T-helper 1 cell treated with Interleukin-12 subunit alpha and Interleukin-12 subunit beta and Interleukin-4 antibody, amounts not matched to agents 30 μg/mL and 1 μg/mL, for 36 hours (primary cell): ENCODE data around the gene ZFHX3.

Source experiments
- H3K27ac Mint-ChIP-seq: one replicate; pipeline ENCODE4 v1.8.0; 2021; ENCODE audit warnings: mild to moderate bottlenecking, mixed read lengths
- H3K27me3 Mint-ChIP-seq: one replicate; pipeline ENCODE4 v1.8.0; 2021; ENCODE audit warnings: low read depth, mixed read lengths
- H3K36me3 Mint-ChIP-seq: one replicate; pipeline ENCODE4 v1.8.0; 2021; ENCODE audit warnings: low read depth, mixed read lengths
- H3K4me1 Mint-ChIP-seq: one replicate; pipeline ENCODE4 v1.8.0; 2021; ENCODE audit warnings: low read depth, mixed read lengths
- H3K4me3 Mint-ChIP-seq: one replicate; pipeline ENCODE4 v1.8.0; 2021; ENCODE audit warnings: mild to moderate bottlenecking, moderate library complexity, mixed read lengths
- H3K9me3 Mint-ChIP-seq: one replicate; pipeline ENCODE4 v1.8.0; 2021; ENCODE audit warnings: mixed read lengths

The ZFHX3 gene

GRCh38 chr16:72829846-72830775 lies 217.8 kb downstream of the ZFHX3 start:
- peaks cover 5% of the 10 kb centered on the region for H3K27me3 Mint-ChIP-seq
- H3K36me3 Mint-ChIP-seq = no peaks in the 10 kb centered on the region
- H3K4me3 Mint-ChIP-seq = no peak overlapping the region
- H3K4me1 Mint-ChIP-seq = peaks cover 2% of the 10 kb centered on the region
- no peaks in the 10 kb centered on the region for H3K9me3 Mint-ChIP-seq
- H3K27ac Mint-ChIP-seq = no peak overlapping the region

- Mint-ChIP-seq H3K27me3 (peaks cover 5% of the 10 kb centered on the region), H3K27ac (no peak overlapping the region), H3K9me3 (no peaks in the 10 kb centered on the region), H3K4me1 (peaks cover 2% of the 10 kb centered on the region), H3K36me3 (no peaks in the 10 kb centered on the region), H3K4me3 (no peak overlapping the region)
Observed at GRCh38 chr16:72827866-72828265, 220.1 kb downstream of the ZFHX3 start.

DNA sequence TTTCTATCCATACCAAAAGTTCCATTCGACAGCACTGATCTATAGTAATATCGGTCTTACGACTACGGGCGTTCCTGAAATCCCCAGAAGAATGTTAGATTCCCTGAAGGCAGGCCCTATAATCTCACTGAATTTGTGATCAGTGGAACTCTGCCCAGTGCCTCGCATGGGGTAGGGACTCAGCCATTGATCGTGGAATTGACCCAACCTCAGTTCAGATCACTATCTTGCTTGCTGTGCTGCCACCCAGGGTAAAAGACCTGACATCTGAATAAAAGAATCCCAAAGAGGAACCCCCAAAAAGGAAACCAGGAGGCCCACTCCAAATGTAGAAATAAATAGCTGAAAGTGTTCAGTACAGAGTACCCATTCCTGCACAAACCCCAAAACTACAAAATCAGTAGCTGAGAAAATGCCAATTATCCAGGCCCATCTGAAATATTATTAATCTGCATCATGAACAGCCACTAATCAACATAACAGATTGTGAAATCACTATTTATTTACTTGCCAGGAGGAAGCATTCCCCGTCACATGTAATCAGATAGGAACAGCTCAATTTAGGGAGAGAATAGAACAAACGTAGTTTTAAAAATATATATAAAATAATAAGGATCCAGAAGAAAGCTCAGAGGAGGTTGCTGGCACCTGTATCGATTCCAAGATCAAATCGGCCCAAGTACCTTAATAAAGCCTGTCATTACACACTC lies 221.9 kb downstream of the ZFHX3 start:
- peaks cover 5% of the 10 kb centered on the region for H3K27me3 Mint-ChIP-seq
- H3K27ac Mint-ChIP-seq = no peak overlapping the region
- H3K9me3 Mint-ChIP-seq = no peaks in the 10 kb centered on the region
- H3K36me3 Mint-ChIP-seq = no peaks in the 10 kb centered on the region
- H3K4me1 Mint-ChIP-seq = peaks cover 2% of the 10 kb centered on the region
- no peak overlapping the region for H3K4me3 Mint-ChIP-seq

DNA sequence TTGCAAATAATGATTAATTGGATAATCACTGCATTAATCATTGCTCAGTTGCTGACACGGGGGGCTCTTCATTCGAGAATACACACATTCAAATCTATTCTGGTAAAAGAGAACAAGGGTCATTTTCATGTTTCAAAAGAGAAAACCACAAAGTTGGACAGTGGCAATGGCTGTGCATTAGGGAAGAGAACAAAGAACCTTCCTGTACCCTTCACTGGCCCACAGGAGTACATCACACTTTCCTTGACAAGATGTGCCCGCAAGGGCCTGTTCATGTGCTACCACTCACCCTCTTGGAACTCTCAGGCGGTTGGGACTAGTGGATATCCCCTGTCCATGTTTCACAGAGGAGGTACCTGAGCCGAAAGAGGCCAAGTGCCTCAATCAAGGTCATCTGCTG lies 223.2 kb downstream of the ZFHX3 start:
- H3K36me3 Mint-ChIP-seq = no peaks in the 10 kb centered on the region
- H3K4me3 Mint-ChIP-seq = no peak overlapping the region
- no peaks in the 10 kb centered on the region for H3K27me3 Mint-ChIP-seq
- no peaks in the 10 kb centered on the region for H3K9me3 Mint-ChIP-seq
- no peak overlapping the region for H3K27ac Mint-ChIP-seq
- no peaks in the 10 kb centered on the region for H3K4me1 Mint-ChIP-seq

- Mint-ChIP-seq H3K27me3 (no peaks in the 10 kb centered on the region), H3K4me1 (no peaks in the 10 kb centered on the region), H3K36me3 (no peaks in the 10 kb centered on the region), H3K4me3 (no peak overlapping the region), H3K27ac (no peak overlapping the region), H3K9me3 (no peaks in the 10 kb centered on the region)
Observed at GRCh38 chr16:72824027-72824426, 223.9 kb downstream of the ZFHX3 start.

DNA sequence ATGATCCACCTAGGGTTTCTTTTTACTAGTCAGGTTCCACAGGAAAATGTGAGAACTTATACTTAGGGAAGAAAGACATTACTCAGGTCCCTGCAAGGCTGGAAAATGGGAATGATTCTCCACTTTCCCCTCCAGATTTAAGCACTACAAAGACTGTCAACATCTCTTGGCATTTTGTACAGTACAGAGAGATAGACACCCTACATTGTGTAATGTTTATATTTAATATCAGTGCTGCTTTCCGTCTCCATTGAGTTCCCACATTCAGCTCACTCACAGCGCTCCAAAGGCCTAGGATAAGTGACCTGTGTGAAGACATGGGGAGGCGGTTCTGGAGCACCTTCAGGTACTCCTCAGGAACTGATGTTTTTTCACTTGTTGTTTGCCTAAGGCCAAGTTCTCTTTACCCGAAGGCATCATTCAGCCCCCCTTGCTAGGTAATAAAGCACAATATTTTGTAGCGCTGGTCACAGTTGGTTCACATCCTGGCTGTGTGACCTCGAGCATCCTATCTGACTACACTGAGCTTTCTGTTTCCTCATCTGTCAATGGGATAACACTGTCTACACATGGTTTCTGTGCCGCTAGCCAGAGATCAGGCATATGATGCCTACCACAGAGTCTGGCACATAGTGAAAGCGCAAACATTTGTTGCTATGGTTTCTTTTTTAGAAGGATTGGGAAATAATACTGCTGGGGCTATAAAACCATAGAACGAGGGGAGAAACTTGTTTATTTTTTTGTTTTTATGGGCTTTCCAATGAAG lies 226.6 kb downstream of the ZFHX3 start:
- no peaks in the 10 kb centered on the region for H3K4me1 Mint-ChIP-seq
- H3K9me3 Mint-ChIP-seq = no peaks in the 10 kb centered on the region
- H3K36me3 Mint-ChIP-seq = no peaks in the 10 kb centered on the region
- no peak overlapping the region for H3K27ac Mint-ChIP-seq
- H3K27me3 Mint-ChIP-seq = no peaks in the 10 kb centered on the region
- H3K4me3 Mint-ChIP-seq = no peak overlapping the region

DNA sequence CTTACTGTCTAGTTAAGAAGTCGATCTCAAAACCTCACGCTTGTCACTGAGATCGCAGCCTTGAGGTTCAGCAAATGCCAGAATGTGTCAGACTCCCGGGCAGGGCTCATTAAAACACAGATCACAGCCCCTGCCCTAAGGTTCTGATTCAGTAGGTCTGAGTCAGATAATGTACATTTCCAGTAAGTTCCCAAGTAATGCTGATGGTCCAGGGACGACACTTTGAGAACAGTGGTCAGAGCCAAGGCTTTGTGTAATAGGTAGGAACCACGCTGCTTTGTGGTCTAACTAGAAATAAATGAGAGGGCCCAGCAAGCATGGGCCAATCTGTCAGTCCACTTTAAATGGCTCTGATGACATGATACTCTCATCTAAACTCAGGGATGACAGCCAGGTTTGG lies 228.6 kb downstream of the ZFHX3 start:
- Mint-ChIP-seq H3K4me3 (no peak overlapping the region), H3K27ac (no peak overlapping the region), H3K36me3 (no peaks in the 10 kb centered on the region), H3K9me3 (no peaks in the 10 kb centered on the region), H3K27me3 (no peaks in the 10 kb centered on the region), H3K4me1 (no peaks in the 10 kb centered on the region)

DNA sequence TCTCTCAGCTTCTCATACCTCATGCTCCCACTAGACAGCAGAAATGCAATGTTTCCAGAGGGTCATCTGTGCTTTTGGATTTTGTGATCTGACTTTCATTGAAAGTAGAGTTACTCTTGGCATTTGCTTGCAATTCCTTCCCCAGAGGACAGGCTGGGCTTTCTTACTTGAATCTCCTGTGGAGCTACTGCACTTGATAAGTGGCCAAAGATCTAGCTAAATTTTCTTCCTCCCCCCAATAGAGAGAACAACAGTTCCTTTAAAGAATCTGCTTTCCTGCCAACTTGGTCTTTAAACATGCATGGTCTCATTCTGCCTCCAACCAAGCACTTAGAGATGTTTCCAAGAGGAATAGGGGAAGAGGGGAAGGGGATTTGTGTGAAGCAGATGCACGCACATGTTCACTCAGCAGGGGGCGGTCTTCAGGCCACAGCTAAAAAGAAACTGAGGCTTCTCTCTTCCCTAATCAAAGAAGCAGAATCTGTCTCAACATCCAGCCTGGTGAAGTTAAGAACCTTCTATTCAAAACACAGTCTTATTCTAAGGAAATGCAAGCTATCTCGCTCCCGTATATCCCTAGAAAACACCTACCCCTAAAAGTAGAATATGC lies 229.6 kb downstream of the ZFHX3 start:
- Mint-ChIP-seq H3K4me1 (no peaks in the 10 kb centered on the region), H3K36me3 (no peaks in the 10 kb centered on the region), H3K27me3 (no peaks in the 10 kb centered on the region), H3K9me3 (no peaks in the 10 kb centered on the region), H3K27ac (no peak overlapping the region), H3K4me3 (no peak overlapping the region)

- Mint-ChIP-seq H3K9me3 (no peaks in the 10 kb centered on the region), H3K27ac (no peak overlapping the region), H3K36me3 (no peaks in the 10 kb centered on the region), H3K27me3 (no peaks in the 10 kb centered on the region), H3K4me3 (no peak overlapping the region), H3K4me1 (no peaks in the 10 kb centered on the region)
Observed at GRCh38 chr16:72815348-72816318, 232.3 kb downstream of the ZFHX3 start.

- no peaks in the 10 kb centered on the region for H3K36me3 Mint-ChIP-seq
- no peaks in the 10 kb centered on the region for H3K27me3 Mint-ChIP-seq
- no peak overlapping the region for H3K4me3 Mint-ChIP-seq
- H3K4me1 Mint-ChIP-seq = no peaks in the 10 kb centered on the region
- no peaks in the 10 kb centered on the region for H3K9me3 Mint-ChIP-seq
- no peak overlapping the region for H3K27ac Mint-ChIP-seq
Observed at GRCh38 chr16:72814226-72814625, 233.7 kb downstream of the ZFHX3 start.

- Mint-ChIP-seq H3K27ac (no peak overlapping the region), H3K27me3 (no peaks in the 10 kb centered on the region), H3K4me1 (no peaks in the 10 kb centered on the region), H3K36me3 (no peaks in the 10 kb centered on the region), H3K9me3 (no peaks in the 10 kb centered on the region), H3K4me3 (no peak overlapping the region)
Observed at GRCh38 chr16:72812672-72813071, 235.3 kb downstream of the ZFHX3 start.

DNA sequence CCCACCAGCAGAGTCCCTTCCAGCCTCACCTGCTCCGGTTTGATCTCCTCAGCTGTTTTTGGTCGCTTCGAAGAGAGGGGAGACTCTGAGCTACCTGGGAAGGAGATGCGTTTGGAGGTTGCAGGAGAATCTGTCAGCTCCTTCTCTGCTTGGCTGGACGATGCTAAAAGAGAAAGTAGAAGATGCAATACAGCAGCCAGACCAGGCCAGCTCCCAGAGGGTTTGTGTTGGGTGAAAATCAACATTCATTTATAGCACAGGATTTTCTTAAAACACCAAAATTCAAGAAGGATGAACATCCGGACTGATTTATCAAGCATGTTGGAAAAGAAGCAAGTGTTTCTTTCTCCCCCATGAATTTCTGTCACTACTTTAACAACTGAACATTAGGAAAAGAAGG lies 236.1 kb downstream of the ZFHX3 start:
- Mint-ChIP-seq H3K36me3 (no peaks in the 10 kb centered on the region), H3K27me3 (no peaks in the 10 kb centered on the region), H3K4me3 (no peak overlapping the region), H3K9me3 (no peaks in the 10 kb centered on the region), H3K4me1 (no peaks in the 10 kb centered on the region), H3K27ac (no peak overlapping the region)

- Mint-ChIP-seq H3K36me3 (no peaks in the 10 kb centered on the region), H3K4me1 (no peaks in the 10 kb centered on the region), H3K9me3 (no peaks in the 10 kb centered on the region), H3K27me3 (no peaks in the 10 kb centered on the region), H3K27ac (no peak overlapping the region), H3K4me3 (no peak overlapping the region)
Observed at GRCh38 chr16:72811188-72811720, 236.7 kb downstream of the ZFHX3 start.
